ENCODE results near the gene FABP3.

Gene FABP3

DNA sequence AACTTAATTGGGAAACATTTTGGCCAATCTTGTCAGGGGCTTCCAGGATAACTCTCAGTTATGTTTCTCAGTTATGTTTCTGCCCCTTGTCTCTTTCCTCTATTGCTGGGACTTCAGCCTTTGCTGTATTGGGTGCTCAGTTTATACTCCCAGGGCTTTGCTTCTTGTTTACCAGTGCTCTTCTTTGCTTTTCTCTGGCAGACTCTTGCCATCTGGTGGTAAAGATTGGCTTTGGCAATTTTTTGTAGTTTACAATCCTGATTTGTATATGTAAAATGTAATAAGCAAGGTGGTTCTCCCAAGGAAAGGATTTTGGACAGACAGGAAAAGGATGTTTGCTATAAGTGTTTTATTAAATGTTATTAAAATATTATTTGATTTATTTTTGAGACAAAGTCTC is 37.9 kb downstream of the FABP3 start:
- H3K4me3 ChIP-seq (ENCODE audit: low read depth, low read length): no peak overlapping the region
- no peak for DNase-seq (ENCODE audit: low read depth)

DNA sequence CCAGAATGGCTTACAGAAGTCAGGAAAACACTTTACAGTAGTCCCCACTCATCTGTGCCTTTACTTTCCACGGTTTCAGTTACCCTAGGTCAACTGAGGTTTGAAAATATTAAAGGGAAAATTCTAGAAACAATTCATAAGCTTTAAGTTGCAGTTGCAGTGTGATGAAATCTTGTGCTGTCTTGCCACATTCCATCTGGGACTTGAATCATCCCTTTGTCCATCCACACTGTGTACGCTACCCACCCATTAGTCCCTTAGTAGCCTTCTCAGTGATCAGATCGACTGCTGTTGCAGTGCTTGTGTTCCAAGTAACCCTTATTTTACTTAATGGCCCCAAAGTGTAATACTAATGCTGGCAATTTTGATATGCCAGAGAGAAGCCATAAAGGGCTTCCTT is 45.5 kb downstream of the FABP3 start:
- H3K4me3 ChIP-seq (ENCODE audit: low read depth, low read length): no peak overlapping the region
- peak; percentile 70 for DNase-seq (ENCODE audit: low read depth)

DNA sequence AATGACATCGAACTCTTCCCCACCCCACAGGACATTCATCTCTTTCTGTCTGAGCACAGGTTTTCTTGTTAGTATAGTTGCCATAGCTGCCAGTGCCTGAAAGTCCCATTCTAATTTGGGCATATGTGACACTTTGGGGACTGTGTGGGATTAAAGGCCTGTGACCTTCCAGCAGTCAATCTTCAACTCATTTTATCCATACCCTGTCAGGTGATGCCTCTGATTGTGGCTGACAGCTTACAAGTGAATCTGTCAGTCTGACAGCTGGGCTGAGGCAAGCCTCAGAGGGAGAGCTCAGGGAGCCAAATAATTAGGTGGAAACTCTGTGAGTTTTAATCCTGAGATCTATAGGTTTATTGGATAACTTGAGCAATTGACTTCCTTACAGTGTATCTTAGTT is 46.4 kb downstream of the FABP3 start:
- DNase-seq (ENCODE audit: low read depth): no peak
- no peak overlapping the region for H3K4me3 ChIP-seq (ENCODE audit: low read depth, low read length)

DNA sequence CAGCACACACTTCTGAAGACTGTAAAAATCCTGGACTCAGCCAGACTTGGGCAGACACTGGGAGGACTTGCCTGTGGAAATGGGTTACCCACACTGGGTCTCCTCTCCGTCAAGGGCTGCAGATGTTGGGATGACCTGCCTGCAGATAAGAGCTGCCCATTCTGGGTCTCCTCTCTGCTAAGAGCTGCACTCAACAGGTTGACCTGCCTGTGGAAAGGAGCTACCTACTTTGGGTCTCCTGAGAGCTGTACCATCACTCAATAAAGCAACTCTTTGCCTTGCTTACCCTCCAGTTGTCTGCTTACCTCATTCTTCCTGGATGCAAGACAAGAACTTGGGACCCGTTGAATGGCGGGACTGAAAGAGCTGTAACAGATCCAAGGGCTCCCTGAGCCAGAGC is 47.9 kb downstream of the FABP3 start:
- no peak for DNase-seq (ENCODE audit: low read depth)
- no peak overlapping the region for H3K4me3 ChIP-seq (ENCODE audit: low read depth, low read length)

DNA sequence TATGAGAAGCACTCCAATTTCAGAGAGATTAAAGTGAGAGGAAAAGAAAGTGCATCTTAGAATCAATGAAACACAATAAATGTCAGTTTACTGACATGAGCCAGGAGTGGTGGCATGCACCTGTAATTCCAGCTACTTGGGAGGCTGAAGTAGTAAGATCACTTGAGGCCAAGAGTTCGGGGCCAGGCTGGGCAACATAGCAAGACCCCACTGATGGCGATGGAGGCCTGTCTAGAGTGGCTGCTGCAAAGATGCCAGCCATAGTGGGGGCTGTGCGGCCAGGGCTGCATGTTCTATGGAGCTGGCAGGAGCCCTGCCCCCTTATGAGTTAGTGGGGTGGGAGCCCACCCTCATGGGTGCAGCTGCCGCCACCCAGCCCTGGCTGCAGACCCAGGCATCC is 48.8 kb downstream of the FABP3 start:
- DNase-seq (ENCODE audit: low read depth): no peak

DNA sequence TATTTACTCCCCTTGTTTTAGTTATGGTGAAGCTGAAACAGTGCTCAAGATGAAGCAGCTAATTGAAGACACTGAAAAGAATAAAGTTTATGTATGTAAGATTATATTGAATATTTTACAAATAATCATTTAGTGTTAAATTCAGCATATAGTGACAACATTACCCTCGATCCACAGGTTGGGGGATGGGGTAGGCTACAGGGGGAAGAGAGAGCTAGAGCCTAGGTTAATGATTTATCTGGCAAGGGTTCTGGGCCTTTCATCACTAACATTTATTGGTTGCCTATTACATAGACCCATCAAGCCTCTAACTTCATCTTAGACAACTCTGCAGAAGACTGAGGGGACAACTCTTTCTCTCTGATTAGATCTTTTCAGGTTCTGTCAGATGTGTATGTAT is 54.7 kb downstream of the FABP3 start:
- DNase-seq (ENCODE audit: low read depth): no peak
- H3K4me3 ChIP-seq (ENCODE audit: low read depth, low read length): no peak overlapping the region

More for the DNA sequence above, 48.8 kb downstream of the FABP3 start:
- H3K4me3 ChIP-seq (ENCODE audit: low read depth, low read length): no peak overlapping the region

DNA sequence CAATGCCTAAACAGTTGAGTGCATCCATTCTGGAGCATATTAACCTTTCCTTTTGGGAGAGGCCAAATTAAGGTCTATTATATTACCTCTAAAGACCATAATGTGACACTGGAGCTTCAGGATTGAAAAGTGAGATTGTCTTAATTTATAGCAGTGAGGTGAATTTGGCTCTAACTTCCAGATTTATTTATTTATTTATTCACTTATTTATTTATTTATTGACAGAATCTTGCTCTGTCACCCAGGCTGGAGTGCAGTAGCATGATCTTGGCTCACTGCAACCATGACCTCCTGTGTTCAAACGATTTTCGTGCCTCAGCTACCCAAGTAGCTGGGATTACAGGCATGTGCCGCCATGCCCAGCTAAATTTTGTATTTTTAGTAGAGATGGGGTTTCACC is 57.0 kb downstream of the FABP3 start:
- no peak for DNase-seq (ENCODE audit: low read depth)
- H3K4me3 ChIP-seq (ENCODE audit: low read depth, low read length): no peak overlapping the region
